GM18520 (cell line): ENCODE measurements around the gene RNF126.
"Not testable (repeated sequence)": the region's sequence is repeated elsewhere in the genome, so short reads cannot be mapped to it uniquely, and the experiment has no call there.

Source experiments
- ATAC-seq: cut with Tn5 transposase; IDR thresholded peaks from one replicate; pipeline ENCODE4 v1.9.1; 2021; ENCODE audit not compliant: unreplicated experiment

Gene RNF126

DNA sequence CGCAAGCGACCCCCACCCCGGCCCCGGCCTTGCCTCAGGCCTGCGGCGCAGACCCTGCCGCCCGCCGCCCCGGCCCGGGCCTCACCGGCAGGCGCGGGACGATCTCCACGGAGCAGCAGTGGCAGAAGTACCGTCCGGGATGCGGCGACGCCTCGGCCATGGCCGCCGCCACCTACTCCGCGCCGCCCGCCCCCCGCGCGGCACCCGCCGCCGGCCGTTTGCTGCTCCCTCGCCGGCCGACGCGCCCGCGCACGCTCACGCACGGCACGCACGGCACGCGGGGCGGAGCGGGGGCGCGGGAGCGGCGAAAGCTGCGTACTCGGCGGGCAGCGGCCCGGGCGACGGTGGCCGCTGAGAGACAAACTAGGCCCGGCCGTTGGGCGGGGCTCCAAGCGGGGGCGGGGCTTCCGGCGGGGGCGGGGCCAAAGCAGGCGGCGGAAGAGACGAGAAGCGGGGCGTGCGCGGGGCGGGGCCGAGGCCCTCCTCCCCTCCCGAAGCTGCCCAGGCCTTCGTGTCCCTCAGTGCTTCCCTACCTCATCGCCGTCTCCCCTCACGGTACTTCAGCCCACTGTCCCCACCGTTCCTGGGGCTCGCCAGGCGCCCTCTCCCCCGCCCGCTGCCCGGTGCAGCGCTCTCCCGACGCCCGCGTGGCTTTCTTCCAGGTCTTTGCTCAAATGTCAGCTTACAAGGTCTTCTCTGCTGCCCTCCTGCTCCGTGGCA lies at the start of gene RNF126:
Gene RNF126 (minus strand): TSS at position 253 of the 720 bp plus-strand sequence. CDS start 93 bp downstream, at position 160.
- ATAC-seq = peak; percentile 39

DNA sequence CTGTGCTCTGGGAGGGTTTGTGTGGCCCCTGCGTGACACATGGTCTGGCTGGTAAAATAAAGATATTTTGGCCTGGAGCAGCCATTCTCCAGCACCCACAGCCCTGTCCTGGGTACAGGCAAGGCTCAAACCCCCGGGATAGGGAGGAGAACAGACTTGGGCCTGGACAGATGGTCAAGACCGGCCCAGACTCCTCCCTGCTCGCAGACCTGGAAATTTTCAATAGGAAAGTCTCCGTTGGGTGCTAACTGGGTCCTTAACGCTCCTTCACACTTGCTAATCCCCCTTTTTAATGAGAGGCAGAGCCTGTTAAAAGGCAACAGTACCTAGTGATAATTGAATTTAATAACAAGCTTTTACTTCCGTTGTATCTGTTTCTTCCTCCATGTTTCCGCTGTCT lies 48.2 kb upstream of the RNF126 start:
- ATAC-seq = no peak

DNA sequence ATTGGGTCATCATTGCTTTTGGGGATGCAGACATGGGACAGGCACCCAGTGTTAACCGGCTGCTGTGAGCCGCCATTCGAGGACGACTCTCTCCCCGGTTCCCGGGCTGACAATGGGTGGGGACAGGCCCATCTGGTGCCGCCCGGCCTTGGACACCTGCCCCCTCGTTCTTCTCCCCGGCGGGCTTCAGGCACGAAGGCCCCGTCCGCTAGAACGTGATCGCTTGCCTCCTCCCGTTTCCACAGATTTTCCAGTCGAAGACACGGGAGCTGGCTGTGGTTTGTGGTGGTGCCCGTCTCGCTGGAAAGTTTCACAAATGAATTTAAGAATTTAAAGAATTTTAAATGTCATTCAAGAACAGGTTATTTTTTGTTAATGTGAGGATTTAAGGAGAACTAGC lies 47.8 kb upstream of the RNF126 start:
- no peak for ATAC-seq

DNA sequence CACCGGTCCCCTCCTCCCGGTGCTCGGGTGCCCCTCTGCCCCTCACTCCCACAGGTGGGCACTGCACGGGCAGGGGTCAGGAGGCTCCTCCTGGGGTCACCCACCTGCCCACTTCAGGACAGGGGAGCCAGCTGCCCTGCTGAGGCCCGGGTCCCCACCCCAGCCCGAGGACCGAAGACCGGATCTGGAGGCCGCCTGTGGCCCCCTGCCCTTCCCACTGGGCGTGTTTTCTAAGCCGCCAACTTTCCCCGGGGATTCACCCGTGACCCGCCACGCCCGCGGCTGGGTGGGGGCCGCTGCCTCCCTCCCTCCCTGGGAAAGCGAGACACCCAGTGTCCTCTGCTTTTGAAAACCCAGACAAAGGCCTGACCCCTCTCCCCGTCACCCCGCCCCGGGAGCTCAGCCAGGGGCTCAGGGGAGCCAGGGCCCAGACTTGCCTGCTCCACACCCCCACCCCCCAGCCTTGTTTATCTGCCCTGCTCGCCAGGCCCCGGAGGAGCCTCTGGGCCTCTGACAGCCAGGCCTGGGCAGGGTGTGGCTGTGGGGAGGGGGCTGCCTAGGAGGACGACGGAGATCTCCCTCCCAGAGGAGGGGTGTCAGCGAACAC lies 47.1 kb upstream of the RNF126 start:
- ATAC-seq = no peak

DNA sequence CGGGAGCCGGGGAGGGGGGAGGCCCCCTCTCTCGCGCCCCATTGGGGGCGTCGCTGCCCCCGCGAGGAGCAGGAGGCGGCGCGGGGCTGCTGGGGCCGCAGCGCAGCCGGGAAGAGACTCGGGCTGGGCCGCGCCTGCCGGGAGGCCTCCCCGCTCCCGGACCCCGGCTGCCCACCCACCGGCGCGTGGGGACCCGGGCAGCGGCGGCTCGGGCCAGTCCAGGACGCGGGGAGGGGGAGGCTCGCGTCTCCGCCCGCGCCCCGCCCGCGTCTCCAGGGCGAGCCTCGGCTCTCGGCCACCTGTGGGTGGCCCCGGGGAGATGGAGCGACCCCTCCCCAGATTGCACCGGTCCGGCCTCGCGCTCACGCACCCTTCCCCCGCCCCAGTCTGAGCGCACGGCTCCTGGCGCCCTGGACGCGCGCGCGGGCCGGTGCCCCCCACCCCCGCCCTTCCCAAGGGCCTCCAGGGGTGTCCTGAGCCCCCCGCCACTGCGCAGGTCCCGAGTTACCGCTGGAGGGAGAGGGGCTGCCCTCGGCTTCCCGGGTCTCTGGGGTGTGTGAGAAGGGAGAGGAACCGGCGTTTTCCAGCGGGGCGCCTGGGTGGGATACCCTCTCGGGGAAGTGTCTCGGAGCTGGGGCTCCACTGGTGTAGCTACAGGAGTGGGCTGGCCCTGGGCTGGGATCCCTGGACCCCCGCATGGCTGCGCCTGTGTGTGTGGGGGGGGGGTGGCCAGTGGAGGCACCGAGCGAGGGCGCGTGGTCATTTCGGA lies 46.4 kb upstream of the RNF126 start:
- ATAC-seq = no peak

DNA sequence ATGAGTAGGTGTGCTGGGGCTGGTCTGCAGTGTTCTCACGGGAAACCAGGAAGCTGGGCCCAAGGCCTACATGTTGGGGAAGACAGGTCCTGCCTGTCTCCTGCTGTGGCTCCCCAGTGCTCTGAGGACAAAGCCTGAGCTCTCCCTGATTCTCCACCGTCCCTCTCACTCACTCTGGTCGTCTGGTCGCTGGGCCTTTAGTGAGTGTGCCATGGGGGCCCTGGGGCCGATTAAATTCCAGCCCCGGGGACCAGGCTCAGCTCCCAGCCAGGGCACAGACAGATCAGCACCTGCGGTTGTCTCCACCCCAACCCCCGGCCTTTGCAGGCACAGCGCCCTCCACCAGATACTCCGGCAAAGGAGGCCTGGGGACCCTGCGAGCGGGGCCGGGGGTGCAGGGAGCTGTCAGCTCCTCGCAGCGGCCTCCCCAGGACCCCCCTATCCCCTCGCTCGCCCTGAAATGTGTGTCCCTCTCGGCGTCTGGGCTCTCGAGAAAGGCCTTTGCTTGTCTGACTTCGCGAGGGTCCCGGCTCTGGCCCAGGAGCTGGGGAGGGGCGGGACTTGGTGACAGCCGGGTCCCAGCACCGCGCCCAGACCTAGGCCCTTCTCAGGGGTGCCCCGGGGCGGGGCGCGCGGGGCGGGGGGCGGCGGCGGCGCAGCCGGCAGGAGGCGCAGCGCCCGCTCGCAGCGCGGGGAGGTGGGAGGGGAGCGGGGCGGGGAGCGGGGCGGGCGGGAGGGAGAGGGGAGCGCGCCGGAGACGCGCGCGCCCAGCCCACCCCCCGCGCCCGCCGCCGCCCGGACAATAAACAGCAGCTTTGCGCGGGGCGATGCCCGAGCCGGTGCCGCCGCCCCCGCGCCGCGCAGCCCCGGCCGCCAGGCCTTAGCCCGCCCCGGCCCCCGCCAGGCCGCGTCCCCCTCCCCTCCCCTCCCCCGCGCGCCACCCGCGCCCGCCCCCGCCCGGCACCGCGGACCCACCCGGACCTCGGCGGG lies 45.4 kb upstream of the RNF126 start, which contains the start of gene PALM:
Gene PALM (plus strand): TSS at position 782 of the 990 bp plus-strand sequence. CDS start 212 bp downstream, outside the sequence.
- ATAC-seq = no peak

DNA sequence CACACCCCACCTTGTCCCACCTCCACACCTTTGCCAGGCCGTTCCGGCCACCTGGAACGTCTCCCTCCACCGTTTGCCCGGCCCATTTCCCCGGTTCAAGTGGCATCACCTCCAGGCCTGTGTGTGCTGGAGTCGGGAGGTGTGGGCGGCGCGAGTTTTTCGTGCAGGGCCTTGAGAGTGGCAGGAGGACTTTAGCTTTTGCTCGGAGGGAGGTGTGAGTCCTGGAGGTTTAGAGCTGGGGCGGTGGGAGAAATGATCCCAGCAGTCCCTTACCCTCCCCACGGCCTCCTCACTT lies 41.4 kb upstream of the RNF126 start:
- ATAC-seq = no peak

DNA sequence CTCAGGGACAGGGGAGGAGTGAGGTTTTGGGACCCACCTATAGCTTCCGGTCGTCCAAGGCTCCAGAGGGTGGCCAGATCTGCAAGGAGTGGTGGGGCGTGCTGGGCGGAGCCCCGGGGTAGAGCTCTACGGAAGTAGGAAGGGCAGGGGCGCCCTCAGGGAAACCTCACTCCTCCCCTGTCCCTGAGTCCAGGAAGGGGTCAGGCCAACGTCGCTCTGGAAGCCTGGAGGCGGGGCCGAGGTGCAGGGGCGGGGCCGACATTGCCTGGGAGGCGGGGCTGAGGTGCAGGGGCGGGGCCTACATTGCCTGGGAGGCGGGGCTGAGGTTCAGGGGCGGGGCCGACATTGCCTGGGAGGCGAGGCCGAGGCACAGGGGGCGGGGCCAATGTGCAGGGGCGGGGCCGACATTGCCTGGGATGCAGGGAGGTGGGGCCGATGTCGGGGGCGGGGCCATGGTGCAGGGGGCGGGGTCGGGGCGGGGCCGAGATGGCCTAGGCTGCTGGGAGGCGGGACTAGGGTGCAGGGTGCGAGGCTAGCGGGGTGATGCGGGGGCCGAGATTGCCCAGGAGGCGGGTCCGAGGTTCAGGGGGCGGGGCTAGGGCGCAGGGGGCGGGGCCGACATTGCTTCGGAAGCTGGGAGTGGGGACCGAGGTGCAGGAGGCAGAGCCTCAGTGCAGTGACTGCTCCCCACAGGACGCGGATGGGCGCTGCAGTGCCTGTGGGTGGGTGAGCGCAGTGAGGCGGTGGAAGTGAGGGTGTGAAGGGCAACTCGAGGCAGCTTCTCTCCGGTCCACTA lies 40.8 kb upstream of the RNF126 start:
- no peak for ATAC-seq

DNA sequence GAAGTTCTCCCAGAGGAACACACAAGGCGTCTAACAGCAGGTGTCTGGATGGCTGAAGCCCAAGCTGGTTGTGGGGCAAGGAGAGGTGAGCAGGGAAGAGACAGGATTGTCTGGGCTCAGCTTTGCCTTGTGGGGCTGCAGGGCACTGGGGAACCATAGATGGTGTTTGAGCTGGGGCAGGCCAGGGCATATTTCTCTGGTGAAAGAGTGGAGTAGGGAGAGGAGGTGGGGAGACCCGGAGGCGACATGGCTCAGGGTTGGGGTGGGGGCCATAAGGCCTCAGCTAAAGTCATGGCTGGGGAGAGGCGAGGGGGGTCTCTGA lies 40.3 kb upstream of the RNF126 start:
- ATAC-seq = no peak

DNA sequence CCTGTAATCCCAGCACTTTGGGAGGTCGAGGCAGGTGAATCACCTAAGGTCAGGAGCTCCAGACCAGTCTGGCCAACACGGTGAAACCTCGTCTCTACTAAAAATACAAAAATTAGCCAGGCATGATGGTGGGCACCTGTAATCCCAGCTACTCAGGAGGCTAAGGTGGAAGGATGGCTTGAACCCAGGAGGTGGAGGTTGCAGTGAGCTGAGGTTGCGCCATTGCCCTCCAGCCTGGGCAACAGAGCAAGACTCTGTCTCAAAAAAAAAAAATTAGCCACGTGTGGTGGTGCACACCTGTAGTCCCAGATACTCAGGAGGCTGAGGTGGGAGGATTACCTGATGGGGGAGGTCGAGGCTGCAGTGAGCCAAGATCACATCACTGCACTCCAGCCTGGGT lies 39.8 kb upstream of the RNF126 start:
- not testable (repeated sequence) for ATAC-seq

DNA sequence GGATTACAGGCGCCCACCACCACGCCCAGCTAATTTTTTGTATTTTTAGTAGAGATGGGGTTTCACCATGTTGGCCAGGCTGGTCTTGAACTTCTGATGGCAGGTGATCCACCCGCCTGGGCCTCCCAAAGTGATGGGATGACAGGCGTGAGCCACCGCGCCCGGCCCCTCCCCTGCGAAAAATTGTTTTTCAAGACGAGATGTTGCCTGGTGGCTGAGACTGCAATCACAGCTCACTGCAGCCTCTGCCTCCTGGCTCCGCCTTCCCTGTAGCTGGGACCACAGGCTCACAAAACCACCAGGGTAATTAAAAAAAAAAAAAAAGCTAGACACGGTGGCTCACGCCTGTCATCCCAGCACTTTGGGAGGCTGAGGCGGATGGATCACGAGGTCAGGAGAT lies 36.9 kb upstream of the RNF126 start:
- ATAC-seq = not testable (repeated sequence)

DNA sequence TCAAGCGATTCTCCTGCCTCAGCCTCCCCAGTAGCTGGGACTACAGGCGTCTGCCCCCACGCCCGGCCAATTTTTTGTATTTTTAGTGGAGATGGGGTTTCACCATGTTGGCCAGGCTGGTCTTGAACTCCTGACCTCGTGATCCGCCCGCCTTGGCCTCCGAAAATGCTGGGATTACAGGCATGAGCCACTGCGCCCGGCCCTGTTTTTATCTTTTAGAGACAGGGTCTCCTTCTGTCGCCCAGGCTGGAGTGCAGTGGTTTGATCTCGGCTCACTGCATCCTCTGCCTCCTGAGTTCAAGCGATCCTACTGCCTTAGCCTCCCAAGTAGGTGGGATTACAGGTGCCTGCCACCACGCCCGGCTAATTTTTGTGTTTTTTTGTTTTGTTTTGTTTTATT lies 35.5 kb upstream of the RNF126 start:
- not testable (repeated sequence) for ATAC-seq

DNA sequence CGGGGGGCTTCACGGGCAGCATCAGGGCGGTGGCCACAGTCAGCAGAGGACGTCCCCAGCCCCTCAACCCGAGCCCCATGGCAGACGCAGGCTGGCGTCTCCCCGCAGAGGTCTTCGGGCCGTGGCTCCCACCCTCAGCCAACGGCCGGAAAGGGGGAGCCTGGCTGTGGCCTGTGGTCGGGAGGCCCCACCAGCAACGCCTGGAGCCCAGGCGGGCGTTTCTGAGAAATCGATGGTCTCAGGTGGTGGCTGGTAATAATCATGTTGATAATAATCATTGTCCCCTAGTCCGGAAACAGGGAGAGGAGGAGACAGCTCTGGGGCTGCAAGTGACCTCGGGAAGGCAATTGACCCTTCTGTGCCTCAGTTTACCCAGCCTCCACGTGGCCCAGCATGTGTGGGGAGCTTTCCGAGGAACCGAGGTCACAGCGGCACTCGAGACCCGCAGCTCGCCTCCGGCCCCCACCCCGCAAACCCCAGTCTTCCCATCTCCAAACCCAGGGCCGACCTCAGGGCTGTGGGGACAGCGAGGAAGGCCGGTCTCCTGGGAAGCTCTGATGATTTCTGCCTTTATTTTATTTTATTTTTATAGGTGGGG lies 32.4 kb upstream of the RNF126 start, which contains the start of gene PRSS57:
Gene PRSS57 (minus strand): TSS at position 101 of the 598 bp plus-strand sequence. CDS start 22 bp downstream, at position 79.
- ATAC-seq = no peak

DNA sequence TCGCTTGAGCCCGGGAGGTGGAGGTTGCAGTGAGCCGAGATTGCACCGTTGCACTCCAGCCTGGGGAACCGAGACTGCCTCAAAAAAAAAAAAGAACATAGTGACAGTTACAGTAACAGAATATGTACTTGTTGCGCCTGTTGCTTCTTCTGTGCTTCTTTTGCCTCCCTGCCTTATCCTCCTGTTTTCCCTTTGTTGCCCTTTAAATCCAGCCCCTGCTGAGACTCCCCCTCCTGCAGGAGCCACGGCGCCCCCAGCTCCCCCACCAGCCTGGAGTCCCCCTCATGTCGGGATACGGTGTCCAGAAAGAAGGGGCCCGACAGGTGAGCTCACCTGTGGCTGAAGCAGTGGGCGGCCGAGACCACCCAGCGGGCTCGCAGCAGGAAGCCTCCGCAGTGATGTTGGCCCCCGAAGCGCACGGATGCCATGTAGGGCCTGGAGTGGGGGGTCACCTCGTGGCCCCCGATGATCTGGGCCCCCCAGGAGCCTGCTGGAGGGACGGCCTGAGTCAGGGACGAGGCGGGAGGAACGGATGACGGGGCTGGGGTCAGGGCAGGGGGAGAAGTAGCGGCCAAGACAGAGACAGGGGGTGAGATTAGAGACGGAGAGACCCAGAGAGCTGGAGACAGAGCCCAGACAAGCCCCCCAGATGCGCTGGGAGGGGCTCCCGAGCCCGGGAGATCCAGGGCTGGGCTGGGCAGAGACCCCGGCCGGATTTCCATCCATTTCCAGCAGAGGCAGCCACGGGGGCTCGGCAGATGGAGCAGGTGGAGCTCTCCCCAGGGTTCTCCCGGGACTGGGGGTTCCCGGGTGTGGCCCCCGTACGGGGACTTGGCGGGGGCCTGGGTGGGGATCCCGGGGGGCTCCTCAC lies 31.7 kb upstream of the RNF126 start:
- ATAC-seq = no peak

DNA sequence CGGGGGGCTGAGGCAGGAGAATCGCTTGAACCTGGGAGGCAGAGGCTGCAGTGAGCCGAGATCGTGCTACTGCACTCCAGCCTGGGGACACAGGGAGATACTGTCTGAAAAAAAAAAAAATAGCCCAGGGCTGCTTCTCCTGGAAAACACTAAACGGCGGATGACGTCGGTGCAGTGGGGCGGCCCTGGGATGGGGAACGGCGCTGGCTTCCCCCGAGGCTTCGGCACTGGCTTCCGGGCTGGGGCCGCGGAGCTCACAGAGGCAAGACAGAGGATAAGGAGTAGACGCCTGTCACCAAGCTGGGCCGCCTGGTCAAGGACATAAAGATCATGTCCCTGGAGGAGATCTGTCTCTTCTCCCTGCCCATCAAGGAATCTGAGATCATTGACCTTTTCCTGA lies 27.2 kb upstream of the RNF126 start:
- no peak for ATAC-seq

DNA sequence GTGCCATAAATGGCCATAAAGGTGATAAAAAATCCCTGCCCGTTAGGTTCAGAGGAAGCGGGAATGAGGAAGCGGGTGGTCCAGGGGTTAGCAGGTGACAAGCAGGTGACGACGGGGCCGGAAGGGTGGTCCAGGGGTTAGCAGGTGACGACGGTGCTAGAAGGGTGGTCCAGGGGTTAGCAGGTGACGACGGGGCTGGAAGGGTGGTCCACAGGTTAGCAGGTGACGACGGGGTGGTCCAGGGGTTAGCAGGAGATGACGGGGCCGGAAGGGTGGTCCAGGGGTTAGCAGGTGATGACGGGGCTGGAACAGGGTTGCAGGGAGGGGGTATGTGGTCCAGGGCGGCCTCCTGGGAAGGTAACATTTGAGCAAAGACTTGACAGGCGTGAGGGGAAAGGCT lies 26.0 kb upstream of the RNF126 start:
- ATAC-seq = no peak

DNA sequence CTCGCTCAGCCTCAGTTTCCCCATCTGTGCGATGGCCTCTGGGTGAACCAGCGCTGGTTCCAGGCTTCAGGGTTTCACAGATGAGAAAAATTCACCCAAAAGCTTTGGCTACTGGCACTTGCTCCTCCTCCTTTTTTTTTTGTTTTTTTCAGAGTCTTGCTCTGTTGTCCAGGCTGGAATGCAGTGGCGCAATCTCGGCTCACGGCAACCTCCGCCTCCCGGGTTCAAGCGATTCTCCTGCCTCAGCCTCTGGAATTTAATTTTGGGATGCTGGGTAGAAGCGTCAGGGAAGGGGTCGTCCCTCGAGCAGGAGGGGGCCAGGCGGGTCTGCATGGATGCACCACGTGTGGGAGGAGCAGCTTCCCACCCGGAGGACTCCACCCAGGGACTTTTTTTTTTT lies 25.2 kb upstream of the RNF126 start:
- ATAC-seq = no peak

DNA sequence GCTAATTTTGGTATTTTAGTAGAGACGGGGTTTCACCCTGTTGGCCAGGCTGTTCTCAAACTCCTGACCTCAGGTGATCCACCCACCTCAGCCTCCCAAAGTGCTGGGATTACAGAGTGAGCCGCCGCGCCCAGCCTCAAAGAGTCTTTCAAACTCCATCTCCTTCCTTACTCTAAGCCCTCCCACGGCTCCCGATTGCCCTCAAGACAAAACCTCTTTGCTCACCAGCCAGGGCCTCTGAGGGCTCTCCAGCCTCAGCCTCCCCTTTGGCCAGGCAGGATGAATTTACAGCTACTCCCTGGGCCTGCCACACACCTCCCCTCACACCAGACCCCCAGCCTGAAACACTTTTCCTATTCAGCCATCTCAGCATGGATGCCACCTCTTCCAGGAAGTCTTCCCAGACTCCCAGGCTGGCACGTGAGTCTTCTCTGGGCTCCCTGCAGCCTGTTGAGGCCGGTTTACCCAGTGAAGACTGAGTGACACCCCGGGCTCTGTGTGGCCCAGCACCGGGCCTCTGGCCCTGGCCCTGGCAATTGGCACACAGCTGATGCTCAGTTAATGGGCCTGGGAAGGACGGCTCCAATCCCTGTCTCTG lies 24.7 kb upstream of the RNF126 start:
- ATAC-seq = no peak
